Colonic mucosa (tissue), 4 donors: ENCODE measurements around the gene TSTD1. TPM values are rescaled to one million over a fixed set of nuclear protein-coding genes. Genes with fewer than 3 reads are reported as not detected.

Source experiments
- DNase-seq: peaks from one replicate; pipeline ENCODE4 v3.0.0-alpha.2; 2020
- H3K27ac ChIP-seq: fragments of 200-600 bp; one replicate; pipeline ENCODE4 v1.8.0; 2021
- H3K27me3 ChIP-seq: fragments of 200-600 bp; one replicate; pipeline ENCODE4 v1.8.0; 2021
- H3K36me3 ChIP-seq: fragments of 200-600 bp; one replicate; pipeline ENCODE4 v1.8.0; 2021
- H3K4me1 ChIP-seq: fragments of 200-600 bp; one replicate; pipeline ENCODE4 v1.8.0; 2021; ENCODE audit warnings: mild to moderate bottlenecking
- H3K4me3 ChIP-seq: fragments of 200-600 bp; one replicate; pipeline ENCODE4 v1.8.0; 2021
- H3K9ac ChIP-seq, 2 donors: one replicate each; pipeline ENCODE4 v1.7.0; 2013; ENCODE audit warnings: control low read depth in 2 of 2, low read depth in 2 of 2, low read length in 2 of 2
- H3K9me3 ChIP-seq: fragments of 200-600 bp; one replicate; pipeline ENCODE4 v1.8.0; 2021
- CTCF ChIP-seq: fragments of 200-600 bp; IDR thresholded peaks from one replicate; pipeline ENCODE4 v1.8.0; 2022; ENCODE audit warnings: antibody characterized with exemption, mild to moderate bottlenecking
- intact Hi-C: fragments of 100-400 bp; cut with DNase I; formaldehyde crosslinking; loops from one replicate; pipeline ENCODE4 v1.14.1; 2022
- total RNA-seq, 2 donors: library from RNA; stranded (reverse); fragmentation: NEBNext Ultra II Directional in 1 of 2; extraction: Animal tissue kit (Norgen Biotek cat#: 25700) in 1 of 2; gene quantifications; one replicate each; pipeline ENCODE4 v1.2.1, GENCODE V29; 2021
- donor health status: healthy.
- donor health status: DM: no; HTN: no; CAD: no.
- donor health status: DM: no; HTN: no; CAD: no.

The TSTD1 gene
- total RNA-seq, 2 donors from 2014 or later, result 74.7 to 87.8 TPM

- intact Hi-C loops, result no loop called here
- peak; percentile 90 for DNase-seq
- TF ChIP-seq CTCF, result no peak
- Histone ChIP-seq H3K27ac (peak overlapping the region; percentile 40), H3K4me1 (peaks cover 3% of the 10 kb centered on the region), H3K9me3 (no peaks in the 10 kb centered on the region), H3K4me3 (no peak overlapping the region), H3K27me3 (no peaks in the 10 kb centered on the region), H3K36me3 (no peaks in the 10 kb centered on the region), H3K9ac (no peak overlapping the region)
Observed at GRCh38 chr1:161082996-161083747, 44.4 kb upstream of the TSTD1 start.

GRCh38 chr1:161082483-161082882 is 43.7 kb upstream of the TSTD1 start:
- Histone ChIP-seq H3K27ac (no peak overlapping the region), H3K9me3 (no peaks in the 10 kb centered on the region), H3K27me3 (no peaks in the 10 kb centered on the region), H3K36me3 (no peaks in the 10 kb centered on the region), H3K4me3 (no peak overlapping the region), H3K4me1 (peaks cover 3% of the 10 kb centered on the region), H3K9ac (no peak overlapping the region)
- intact Hi-C loops, result no loop called here
- no peak for DNase-seq
- no peak for TF ChIP-seq CTCF

- no peaks in the 10 kb centered on the region for H3K36me3 ChIP-seq
- H3K27me3 ChIP-seq, result no peaks in the 10 kb centered on the region
- no peak for TF ChIP-seq CTCF
- DNase-seq, result no peak
- H3K4me3 ChIP-seq, result no peak overlapping the region
- no peak overlapping the region for H3K27ac ChIP-seq
- peaks cover 3% of the 10 kb centered on the region for H3K4me1 ChIP-seq
- no peak overlapping the region for H3K9ac ChIP-seq
- H3K9me3 ChIP-seq, result no peaks in the 10 kb centered on the region
- intact Hi-C loops, result no loop called here
Observed at GRCh38 chr1:161081519-161081918, 42.8 kb upstream of the TSTD1 start.

GRCh38 chr1:161080441-161081405 is 42.0 kb upstream of the TSTD1 start:
- no peak overlapping the region for H3K27ac ChIP-seq
- H3K9ac ChIP-seq, result no peak overlapping the region
- intact Hi-C loops, result no loop called here

More at GRCh38 chr1:161080441-161081405, 42.0 kb upstream of the TSTD1 start:
- H3K27me3 ChIP-seq, result no peaks in the 10 kb centered on the region
- H3K36me3 ChIP-seq, result no peaks in the 10 kb centered on the region
- peaks cover 3% of the 10 kb centered on the region for H3K4me1 ChIP-seq
- H3K9me3 ChIP-seq, result no peaks in the 10 kb centered on the region
- no peak overlapping the region for H3K4me3 ChIP-seq
- DNase-seq, result no peak
- TF ChIP-seq CTCF, result no peak
